GM19455 (cell line): Measurements from ENCODE around the gene GAK.
"Not testable (repeated sequence)": the region's sequence is repeated elsewhere in the genome, so short reads cannot be mapped to it uniquely, and the experiment has no call there.

Source experiments
- ATAC-seq: cut with Tn5 transposase; IDR thresholded peaks from one replicate; pipeline ENCODE4 v1.9.1; 2021; ENCODE audit not compliant: unreplicated experiment

The GAK gene

DNA sequence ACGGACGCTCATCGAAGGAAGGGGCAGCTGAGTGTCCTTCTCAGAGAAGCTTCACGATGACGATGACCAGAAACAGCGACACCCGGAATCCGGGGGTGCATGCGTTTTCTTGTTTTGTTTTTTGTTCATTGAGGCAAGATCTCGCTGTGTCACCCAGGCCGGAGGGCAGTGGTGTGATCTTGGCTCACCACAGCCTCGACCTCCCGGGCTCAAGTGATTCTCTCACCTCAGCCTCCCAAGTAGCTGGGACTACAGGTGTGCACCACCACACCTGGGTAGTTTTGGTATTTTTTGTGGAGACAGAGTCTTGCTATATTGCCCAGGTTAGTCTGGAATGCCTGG, 21.4 kb upstream of the GAK start:
- ATAC-seq = no peak

DNA sequence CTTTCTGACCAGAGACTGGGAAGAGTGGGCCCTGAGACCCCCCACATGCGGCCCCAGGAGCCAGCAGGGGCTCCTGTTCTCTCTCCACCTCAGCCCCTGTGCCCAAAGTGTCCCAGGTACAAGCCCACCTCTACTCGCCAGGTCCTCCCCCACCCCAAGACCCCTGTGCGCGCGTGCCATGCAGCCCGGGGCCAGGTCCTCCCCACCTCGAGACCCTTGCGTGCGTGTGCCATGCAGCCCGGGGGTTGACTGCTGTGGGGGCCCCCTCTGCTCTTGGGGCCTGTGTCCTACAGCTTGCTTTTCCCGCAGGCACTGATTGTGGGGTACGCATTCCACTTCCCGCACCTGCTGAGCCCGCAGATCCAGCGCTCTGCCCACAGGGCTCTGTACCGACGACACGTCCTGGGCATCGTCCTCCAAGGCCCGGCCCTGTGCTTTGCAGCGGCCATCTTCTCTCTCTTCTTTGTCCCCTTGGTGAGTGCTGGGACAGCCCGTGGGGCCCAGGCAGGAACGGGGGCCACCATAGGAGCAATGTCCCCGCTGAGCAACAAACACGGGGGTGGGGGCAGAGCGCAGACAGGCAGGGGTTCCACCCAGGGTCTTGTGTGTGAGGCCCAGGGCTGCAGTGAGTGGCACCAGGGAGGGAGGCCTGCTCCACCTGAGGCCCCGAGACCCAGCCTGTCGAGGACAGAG, 20.9 kb upstream of the GAK start:
- no peak for ATAC-seq

- no peak for ATAC-seq
Measured at GRCh38 chr4:951594-952468, 19.7 kb upstream of the GAK start.

- ATAC-seq = no peak
Measured at GRCh38 chr4:951186-951585, 19.1 kb upstream of the GAK start.

GRCh38 chr4:950136-951020, 18.3 kb upstream of the GAK start:
- ATAC-seq = no peak

- ATAC-seq = no peak
Measured at GRCh38 chr4:949656-950055, 17.5 kb upstream of the GAK start.

DNA sequence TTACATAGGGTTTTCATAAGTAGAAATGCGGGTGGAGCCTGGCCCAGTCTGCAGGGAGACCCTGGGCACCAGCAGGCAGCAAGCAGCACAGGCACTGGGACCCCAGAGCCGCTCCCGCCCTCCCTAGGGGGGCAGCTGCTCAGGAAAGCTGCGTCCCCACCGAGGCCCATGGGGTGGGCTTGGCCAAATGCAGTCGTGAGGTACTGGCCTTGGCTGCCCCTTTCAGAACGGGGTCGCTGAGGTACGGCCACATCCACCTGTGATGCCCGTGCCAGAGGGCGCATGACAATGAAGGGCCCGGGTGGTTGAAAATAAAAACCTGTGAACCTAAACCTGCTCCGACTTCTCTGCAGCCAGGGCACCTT, 16.8 kb upstream of the GAK start:
- ATAC-seq = no peak

- no peak for ATAC-seq
Measured at GRCh38 chr4:948101-948935, 16.2 kb upstream of the GAK start.

DNA sequence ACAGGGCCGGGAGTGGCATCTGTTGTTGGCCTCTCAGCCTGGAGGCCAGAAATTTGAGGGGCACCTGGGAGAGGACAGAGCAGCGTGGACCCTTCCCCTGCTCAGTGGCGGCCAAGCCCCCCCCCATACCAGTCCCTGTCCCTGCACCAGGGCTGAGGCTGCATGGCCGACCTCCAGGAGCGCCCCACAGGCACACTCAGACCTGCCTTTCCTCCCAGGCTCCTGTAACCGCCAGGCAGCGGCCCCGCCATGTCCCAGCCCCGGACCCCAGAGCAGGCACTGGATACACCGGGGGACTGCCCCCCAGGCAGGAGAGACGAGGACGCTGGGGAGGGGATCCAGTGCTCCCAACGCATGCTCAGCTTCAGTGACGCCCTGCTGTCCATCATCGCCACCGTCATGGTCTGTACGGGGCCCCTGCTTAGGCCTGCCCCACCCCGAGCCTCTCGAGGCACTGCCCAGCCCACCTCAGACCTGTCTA, 15.4 kb upstream of the GAK start:
- no peak for ATAC-seq

GRCh38 chr4:946517-947471, 14.7 kb upstream of the GAK start:
- no peak for ATAC-seq

GRCh38 chr4:946103-946450, 14.0 kb upstream of the GAK start:
- ATAC-seq = no peak

DNA sequence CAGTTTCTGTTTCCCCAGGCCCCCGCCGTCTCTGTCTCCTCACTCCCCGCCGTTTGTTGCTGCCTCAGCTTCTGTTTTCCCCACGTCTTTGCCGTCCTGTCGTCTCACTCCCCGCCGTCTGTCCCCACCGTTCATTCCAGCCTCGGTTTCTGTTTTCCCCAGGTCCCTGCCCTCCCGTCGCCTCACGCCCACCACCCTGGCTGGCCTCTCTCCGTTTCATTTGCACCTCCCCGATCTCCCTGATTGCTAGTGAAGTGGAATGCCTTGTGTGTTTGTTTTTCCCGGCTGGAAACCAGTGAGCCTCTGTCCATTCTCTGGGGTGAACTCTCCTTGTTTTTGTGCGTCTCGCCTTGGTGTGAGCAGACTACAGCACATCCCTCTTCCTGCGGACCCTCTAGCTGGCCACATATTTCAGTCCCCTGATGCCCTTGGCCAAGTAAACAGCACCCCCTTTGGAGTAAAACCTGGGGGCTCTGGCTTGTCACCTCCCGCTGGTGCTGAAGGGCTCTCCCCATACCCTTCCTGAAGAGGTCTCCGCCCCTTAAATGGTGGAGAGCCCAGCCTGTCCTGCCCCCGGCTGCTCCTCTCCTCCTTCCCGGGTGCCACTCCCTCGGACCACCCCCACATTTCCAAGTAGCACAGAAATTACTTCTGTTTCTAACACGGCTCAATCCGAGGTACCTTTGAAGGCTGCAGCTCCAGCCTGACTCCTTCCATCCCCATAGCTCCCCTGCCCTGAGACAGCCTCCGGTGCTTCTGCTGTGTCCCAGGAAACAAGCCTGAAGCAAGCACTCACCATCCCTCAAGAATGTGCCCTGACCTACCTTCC, 13.4 kb upstream of the GAK start:
- no peak for ATAC-seq

GRCh38 chr4:939508-939907, 7.4 kb upstream of the GAK start:
- ATAC-seq = not testable (repeated sequence)

DNA sequence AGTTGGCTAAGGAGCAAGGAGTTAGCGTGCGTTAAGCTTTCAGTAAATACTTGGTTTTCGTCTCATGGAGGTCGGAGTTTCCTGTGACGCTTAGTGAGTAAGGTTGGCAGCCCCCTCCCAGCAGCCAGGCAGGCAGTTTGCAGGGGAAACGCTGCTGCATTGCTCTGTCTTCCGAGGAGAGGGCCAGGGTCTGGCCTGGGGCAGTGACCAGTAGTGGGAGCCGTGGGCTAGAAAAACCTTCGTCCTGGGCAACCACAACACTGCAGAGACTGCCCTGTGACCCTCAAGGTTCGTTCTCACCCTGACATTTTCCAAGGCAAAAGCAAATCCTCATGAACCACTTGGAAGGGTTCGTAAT, 576 bp upstream of the GAK start:
- no peak for ATAC-seq

- no peak for ATAC-seq
Measured at GRCh38 chr4:931194-931959, 739 bp downstream of the GAK start.

- no peak for ATAC-seq
Measured at GRCh38 chr4:930827-931193, 1.3 kb downstream of the GAK start.

DNA sequence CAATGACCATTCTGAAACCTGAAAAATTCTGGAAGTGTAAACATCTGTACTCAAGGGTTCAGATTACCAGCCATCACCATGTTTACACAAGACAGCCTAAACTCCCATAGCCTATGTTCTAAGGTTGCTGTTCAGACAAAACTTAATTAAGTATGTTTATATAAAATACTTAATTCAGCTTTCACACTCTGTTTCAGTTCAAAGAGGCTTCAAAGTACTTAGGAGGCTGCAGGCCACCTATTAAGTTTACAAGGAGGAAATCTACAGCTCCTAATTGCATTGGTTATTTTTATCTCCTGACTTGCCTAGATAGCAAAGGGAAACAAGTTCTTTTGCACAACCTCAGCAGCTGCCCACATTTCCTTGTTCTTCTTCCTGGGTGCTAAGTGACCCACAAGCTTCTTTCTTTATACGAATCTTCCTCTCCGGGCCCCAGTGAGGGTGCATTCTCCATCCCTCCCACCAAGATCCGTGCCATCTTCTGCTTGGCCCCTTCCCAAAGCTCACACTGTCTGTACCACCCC, 2.0 kb downstream of the GAK start:
- no peak for ATAC-seq
